KMS-11 (cell line): ENCODE data around the gene USP53.

Source experiments
- H2AFZ ChIP-seq: fragments of 200-600 bp; sonication (generic); 2 replicates; pipeline ENCODE4 v1.6.1; 2016; ENCODE audit warnings: antibody characterized with exemption, mixed run types, low read depth
- H3K27ac ChIP-seq: fragments of 200-600 bp; sonication (generic); 2 replicates; pipeline ENCODE4 v1.6.1; 2016; ENCODE audit warnings: mild to moderate bottlenecking, mixed run types
- H3K27me3 ChIP-seq: fragments of 200-600 bp; sonication (generic); 2 replicates; pipeline ENCODE4 v1.6.1; 2017; ENCODE audit warnings: mild to moderate bottlenecking, low read depth, mixed run types, moderate library complexity; ENCODE audit not compliant: insufficient read depth
- H3K36me3 ChIP-seq: fragments of 200-600 bp; sonication (generic); 2 replicates; pipeline ENCODE4 v1.6.1; 2017; ENCODE audit warnings: mild to moderate bottlenecking, mixed run types; ENCODE audit not compliant: insufficient read depth
- H3K4me1 ChIP-seq: fragments of 200-600 bp; sonication (generic); 2 replicates; pipeline ENCODE4 v1.6.1; 2016; ENCODE audit warnings: mild to moderate bottlenecking, low read depth, mixed run types; ENCODE audit not compliant: poor library complexity, severe bottlenecking
- H3K4me2 ChIP-seq: fragments of 200-600 bp; sonication (generic); 2 replicates; pipeline ENCODE4 v1.7.0; 2016; ENCODE audit warnings: mild to moderate bottlenecking, mixed run types
- H3K4me3 ChIP-seq: fragments of 200-600 bp; sonication (generic); IDR thresholded peaks from 2 replicates; pipeline ENCODE4 v1.6.1; 2017; ENCODE audit warnings: low read depth, low read length, mixed read lengths; ENCODE audit not compliant: insufficient read depth
- H3K79me2 ChIP-seq: fragments of 200-600 bp; sonication (generic); 2 replicates; pipeline ENCODE4 v1.6.1; 2016; ENCODE audit warnings: low read depth, mixed run types; ENCODE audit not compliant: insufficient read depth
- H3K9ac ChIP-seq: fragments of 200-600 bp; sonication (generic); 2 replicates; pipeline ENCODE4 v1.6.1; 2016; ENCODE audit warnings: mild to moderate bottlenecking, mixed run types
- H4K20me1 ChIP-seq: fragments of 200-600 bp; sonication (generic); 2 replicates; pipeline ENCODE4 v1.6.1; 2016; ENCODE audit warnings: mild to moderate bottlenecking, mixed run types; ENCODE audit not compliant: insufficient read depth
- TF ChIP-seq, protein P1 (sequence below): fragments of 200-600 bp; sonication (generic); conservative IDR thresholded peaks from 2 replicates; pipeline ENCODE4 v1.6.1; 2017; ENCODE audit warnings: low read depth, mild to moderate bottlenecking, antibody characterized with exemption, low read length, moderate library complexity, mixed read lengths

USP53 gene

DNA sequence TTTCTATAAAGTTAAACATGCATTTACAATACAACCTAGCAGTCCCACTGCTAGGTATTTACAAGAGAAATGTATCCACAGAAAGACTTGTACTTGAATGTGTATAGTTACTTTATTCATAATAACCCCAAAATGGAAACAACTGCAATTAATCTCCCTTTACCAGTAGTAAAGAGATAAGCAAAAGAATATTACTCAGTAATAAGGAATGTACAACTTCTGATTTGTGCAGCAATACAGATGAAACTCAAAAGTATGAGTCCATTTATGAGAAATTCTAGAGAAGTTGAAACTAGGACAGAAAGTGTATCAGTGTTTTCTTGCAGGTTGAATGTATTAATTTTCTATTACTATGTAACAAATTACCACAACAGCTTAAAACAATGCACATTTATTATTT, 15.2 kb downstream of the USP53 start:
- TF ChIP-seq, protein P1, sequence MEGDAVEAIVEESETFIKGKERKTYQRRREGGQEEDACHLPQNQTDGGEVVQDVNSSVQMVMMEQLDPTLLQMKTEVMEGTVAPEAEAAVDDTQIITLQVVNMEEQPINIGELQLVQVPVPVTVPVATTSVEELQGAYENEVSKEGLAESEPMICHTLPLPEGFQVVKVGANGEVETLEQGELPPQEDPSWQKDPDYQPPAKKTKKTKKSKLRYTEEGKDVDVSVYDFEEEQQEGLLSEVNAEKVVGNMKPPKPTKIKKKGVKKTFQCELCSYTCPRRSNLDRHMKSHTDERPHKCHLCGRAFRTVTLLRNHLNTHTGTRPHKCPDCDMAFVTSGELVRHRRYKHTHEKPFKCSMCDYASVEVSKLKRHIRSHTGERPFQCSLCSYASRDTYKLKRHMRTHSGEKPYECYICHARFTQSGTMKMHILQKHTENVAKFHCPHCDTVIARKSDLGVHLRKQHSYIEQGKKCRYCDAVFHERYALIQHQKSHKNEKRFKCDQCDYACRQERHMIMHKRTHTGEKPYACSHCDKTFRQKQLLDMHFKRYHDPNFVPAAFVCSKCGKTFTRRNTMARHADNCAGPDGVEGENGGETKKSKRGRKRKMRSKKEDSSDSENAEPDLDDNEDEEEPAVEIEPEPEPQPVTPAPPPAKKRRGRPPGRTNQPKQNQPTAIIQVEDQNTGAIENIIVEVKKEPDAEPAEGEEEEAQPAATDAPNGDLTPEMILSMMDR, result no peak
- H3K27ac ChIP-seq, result no peak overlapping the region
- no peaks in the 10 kb centered on the region for H3K36me3 ChIP-seq
- no peaks in the 10 kb centered on the region for H3K79me2 ChIP-seq
- H3K4me3 ChIP-seq, result no peak overlapping the region
- no peak overlapping the region for H3K9ac ChIP-seq
- H2AFZ ChIP-seq, result no peak overlapping the region
- no peaks in the 10 kb centered on the region for H3K4me1 ChIP-seq
- no peaks in the 10 kb centered on the region for H3K27me3 ChIP-seq
- H3K4me2 ChIP-seq, result no peak overlapping the region
- no peaks in the 10 kb centered on the region for H4K20me1 ChIP-seq

DNA sequence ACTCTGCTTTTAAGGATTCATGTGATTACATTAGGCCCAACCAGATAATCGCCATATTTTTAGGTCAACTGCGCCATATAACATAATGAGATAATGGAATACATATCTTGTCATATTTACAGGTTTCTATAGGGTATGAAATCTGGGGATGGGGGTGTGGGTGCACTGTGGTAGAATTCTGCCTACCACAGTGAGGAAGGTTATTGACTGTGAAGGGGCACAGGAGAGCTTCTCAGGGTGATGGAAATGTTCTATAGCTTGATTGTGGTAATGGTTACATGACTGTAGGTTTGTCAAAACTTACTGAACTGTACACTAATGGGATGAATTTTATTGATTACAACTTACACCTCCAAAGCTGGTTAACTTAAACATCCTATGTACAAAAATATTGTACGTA, 15.9 kb downstream of the USP53 start:
- no peaks in the 10 kb centered on the region for H3K27me3 ChIP-seq
- no peak overlapping the region for H3K4me2 ChIP-seq
- no peaks in the 10 kb centered on the region for H3K79me2 ChIP-seq

DNA sequence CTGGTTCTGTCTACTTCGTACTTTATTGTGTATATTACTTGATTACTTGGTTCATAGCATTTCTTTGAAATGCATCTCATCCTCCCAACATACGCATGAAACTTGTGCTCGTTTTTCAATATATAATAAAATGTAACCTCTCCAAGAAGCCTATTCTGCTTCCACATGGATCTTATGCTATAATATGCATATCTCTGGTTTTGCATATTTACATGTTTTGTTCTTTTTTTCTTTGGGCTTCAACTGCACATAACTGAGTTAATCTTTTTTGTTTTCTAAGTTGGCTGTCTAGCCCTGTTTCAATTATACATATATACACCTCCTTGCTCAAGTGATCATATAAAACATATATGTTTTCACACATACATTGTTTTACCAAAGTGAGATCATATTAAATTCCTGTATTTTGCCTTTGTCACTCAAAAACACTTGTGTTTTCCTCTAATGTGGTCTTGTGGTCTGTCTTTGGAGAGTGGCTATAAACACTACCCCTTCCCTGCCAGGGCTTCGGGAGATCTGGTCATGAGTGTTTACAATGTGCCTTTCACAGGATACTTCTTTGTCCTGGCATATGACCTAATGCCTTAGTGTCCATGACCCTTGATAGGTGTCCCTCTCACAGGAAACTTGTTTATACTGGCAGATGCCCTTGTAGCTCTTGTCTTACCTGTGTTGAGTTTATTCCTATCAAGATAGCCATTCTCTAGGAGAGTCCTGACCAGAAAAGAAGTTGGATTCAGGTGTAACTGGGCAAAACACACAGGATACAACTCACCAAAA, 17.6 kb downstream of the USP53 start:
- Histone ChIP-seq H3K27ac (no peak overlapping the region), H3K9ac (no peak overlapping the region), H3K4me3 (no peak overlapping the region), H4K20me1 (no peaks in the 10 kb centered on the region), H3K27me3 (no peaks in the 10 kb centered on the region), H3K4me1 (no peaks in the 10 kb centered on the region), H3K4me2 (no peak overlapping the region), H3K79me2 (no peaks in the 10 kb centered on the region), H2AFZ (no peak overlapping the region), H3K36me3 (no peaks in the 10 kb centered on the region)
- TF ChIP-seq, protein P1, result no peak

More for the DNA sequence above, 15.9 kb downstream of the USP53 start:
- H3K9ac ChIP-seq, result no peak overlapping the region
- H4K20me1 ChIP-seq, result no peaks in the 10 kb centered on the region
- no peak overlapping the region for H3K4me3 ChIP-seq
- no peak overlapping the region for H3K27ac ChIP-seq
- H3K4me1 ChIP-seq, result no peaks in the 10 kb centered on the region
- no peak overlapping the region for H2AFZ ChIP-seq
- no peaks in the 10 kb centered on the region for H3K36me3 ChIP-seq
- TF ChIP-seq, protein P1, result no peak

DNA sequence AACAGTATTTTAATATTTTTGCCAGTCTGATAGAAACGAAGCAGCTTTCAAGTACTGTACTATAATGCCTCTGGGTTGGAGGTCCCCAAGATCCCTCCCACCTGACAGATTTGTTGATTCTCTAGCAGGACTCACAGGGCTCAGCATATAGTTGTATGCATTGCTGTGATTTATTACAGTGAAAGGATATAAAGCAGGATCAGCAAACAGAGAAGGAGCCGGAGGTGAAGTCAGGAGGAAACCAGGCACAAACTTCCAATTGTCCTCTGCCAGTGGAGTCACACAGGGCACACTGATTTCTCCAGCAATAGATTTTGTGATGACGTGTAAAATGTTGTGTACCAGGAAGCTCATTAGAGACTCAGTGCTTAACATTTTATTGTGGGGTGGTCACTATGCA, 19.0 kb downstream of the USP53 start:
- no peaks in the 10 kb centered on the region for H3K4me1 ChIP-seq
- no peaks in the 10 kb centered on the region for H3K36me3 ChIP-seq
- H3K9ac ChIP-seq, result no peak overlapping the region
- H3K27me3 ChIP-seq, result no peaks in the 10 kb centered on the region
- no peak overlapping the region for H3K4me2 ChIP-seq
- no peak overlapping the region for H3K27ac ChIP-seq
- no peak overlapping the region for H2AFZ ChIP-seq
- H3K79me2 ChIP-seq, result no peaks in the 10 kb centered on the region
- no peak overlapping the region for H3K4me3 ChIP-seq
- no peaks in the 10 kb centered on the region for H4K20me1 ChIP-seq
- TF ChIP-seq, protein P1, result no peak
